ENCODE results near the gene PMAIP1.

DNA sequence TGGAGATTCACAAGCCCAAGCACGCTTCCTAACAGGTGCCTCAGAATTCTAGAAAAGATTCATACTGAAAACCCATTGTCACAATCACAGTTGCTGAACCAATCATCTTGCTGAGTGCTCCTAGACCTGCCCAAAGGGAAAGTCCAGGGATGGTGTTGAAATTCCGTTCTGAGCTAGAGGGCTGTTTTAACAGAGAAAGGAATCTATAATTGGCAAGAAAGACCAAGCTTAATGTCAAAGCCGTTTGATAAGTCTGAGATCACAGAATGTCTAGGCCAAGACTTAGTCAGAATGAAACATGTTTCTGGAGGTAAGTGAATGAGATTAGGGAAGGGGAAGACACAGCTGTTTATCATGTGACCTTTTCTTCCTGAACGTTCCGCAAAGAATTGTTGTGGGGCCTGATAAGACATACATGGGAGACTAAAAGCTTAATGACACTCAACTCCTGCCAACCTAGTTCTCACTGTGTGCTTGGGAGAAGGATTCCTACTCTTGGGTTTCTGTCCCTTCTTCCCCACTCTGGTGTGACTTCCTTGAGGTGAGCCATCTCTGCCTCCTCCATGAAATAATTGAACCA, 27.5 kb downstream of the PMAIP1 start:
- no peak for TF ChIP-seq POLR2A (IDR thresholded peaks at IDR 0.05)
- TF ChIP-seq, protein P1, sequence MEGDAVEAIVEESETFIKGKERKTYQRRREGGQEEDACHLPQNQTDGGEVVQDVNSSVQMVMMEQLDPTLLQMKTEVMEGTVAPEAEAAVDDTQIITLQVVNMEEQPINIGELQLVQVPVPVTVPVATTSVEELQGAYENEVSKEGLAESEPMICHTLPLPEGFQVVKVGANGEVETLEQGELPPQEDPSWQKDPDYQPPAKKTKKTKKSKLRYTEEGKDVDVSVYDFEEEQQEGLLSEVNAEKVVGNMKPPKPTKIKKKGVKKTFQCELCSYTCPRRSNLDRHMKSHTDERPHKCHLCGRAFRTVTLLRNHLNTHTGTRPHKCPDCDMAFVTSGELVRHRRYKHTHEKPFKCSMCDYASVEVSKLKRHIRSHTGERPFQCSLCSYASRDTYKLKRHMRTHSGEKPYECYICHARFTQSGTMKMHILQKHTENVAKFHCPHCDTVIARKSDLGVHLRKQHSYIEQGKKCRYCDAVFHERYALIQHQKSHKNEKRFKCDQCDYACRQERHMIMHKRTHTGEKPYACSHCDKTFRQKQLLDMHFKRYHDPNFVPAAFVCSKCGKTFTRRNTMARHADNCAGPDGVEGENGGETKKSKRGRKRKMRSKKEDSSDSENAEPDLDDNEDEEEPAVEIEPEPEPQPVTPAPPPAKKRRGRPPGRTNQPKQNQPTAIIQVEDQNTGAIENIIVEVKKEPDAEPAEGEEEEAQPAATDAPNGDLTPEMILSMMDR (IDR thresholded peaks at IDR 0.05): no peak

Measured in esophagus squamous epithelium (tissue), 4 donors.